ENCODE results near the gene ALCAM. TPM values are rescaled to one million over a fixed set of nuclear protein-coding genes. Genes with fewer than 3 reads are reported as not detected.

The ALCAM gene
- total RNA-seq, 4 donors from 2014 or later: 8.0 to 98.4 (median 11.4) TPM

DNA sequence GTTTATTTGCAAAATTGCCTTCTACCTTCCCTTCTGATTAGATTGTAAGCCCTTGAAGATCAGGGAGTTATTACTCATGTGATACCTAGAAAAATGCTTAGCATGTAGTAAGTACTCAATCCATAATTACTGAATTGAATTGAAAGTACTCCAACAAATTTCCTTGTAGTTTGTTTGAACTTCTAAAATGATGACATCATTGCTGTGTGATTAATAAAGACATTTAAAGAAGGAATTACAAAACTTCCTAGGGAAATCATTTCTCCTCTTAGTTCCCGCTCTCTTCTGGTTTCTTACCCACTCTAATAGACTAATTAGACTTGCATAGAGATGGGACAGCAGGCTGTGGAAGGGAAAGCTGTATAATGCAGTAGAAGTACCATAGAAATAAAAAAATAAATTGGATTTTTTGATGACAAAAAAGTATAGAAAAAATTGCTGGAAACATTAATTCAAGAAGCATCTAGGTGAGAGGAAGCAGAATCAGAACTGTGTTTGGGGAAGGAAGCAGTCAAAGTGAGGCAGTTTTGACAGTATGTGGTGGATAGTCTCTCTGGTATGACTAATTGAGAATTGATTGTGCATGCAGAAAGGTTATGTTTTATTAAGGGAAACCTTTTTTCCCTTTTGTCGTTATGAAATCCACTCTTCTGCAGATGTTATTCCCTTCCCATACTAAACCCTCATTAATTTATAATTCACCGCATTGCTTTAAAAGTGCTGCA, 93.0 kb downstream of the ALCAM start:
- no peak for DNase-seq (ENCODE audit: low spot score)
- ATAC-seq (ENCODE audit: low FRiP score): no peak
- TF ChIP-seq CTCF (IDR thresholded peaks at IDR 0.05): no peak

DNA sequence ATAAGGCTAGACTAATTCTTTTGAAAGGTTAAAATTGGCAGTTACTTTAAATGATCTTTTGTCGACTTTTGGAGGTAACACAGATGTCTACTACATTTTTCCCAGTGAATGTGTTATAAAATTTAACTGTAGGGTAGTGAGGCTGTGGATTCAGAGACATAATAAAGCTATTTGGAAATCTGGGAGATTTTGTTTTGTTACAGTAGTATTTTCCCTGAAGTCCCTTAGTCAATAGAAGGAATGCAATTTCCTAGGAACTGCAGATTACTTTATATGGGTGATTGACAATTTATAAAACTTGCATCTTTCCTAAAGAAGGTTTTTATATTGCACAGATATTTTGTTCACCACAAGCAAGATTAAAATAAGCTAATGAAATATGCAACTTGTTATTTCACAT, 96.9 kb downstream of the ALCAM start:
- DNase-seq (ENCODE audit: low spot score) (no peak), ATAC-seq (ENCODE audit: low FRiP score) (no peak)
- TF ChIP-seq CTCF (IDR thresholded peaks at IDR 0.05): no peak

GRCh38 chr3:105465251-105465853, 98.6 kb downstream of the ALCAM start:
- ATAC-seq (ENCODE audit: low FRiP score) (no peak), DNase-seq (ENCODE audit: low spot score) (no peak)
- TF ChIP-seq CTCF (IDR thresholded peaks at IDR 0.05): no peak

DNA sequence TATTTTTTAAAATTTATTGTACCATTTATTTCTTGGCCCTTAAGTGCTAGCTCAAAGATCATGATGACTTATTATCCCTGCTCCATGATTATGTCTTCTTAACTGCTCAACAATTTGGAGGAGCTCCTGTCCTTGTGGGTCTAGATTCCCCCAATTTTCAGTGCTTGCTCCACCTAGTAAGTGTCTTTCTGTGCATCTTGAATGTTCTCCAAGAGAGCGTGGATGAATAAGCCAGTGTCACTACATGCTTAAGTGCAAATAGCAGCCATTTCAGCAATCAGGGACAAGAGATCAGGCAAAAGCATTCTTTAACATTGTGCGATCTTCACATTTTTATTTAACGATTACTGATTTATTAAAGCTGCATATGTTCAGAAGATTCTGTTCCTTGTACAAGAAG, 99.4 kb downstream of the ALCAM start:
- no peak for TF ChIP-seq CTCF (IDR thresholded peaks at IDR 0.05)
- no peak for ATAC-seq (ENCODE audit: low FRiP score)

GRCh38 chr3:105466495-105467404, 100.0 kb downstream of the ALCAM start:
- no peak for ATAC-seq (ENCODE audit: low FRiP score)
- DNase-seq (ENCODE audit: low spot score): no peak
- no peak for TF ChIP-seq CTCF (IDR thresholded peaks at IDR 0.05)

More for the DNA sequence above, 99.4 kb downstream of the ALCAM start:
- DNase-seq (ENCODE audit: low spot score): no peak

DNA sequence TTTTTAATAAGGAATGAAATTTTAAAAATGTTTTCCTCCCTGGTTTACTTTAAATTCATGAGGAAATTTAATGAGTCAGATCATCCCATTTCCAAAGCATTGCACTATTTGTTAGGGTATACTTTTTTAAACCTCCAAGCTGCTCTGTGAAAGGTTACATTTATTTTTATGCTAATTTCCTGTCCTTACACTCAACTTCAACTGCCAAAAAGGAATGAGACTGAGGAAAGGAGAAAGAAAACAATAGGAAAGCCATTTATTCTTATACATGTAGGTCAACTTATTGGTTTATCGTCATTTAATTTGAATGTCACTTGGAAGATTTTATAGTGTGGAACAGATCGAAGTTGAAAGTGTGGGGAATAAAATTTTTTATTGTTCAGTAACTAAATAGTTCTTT, 104.1 kb downstream of the ALCAM start:
- ATAC-seq (ENCODE audit: low FRiP score): no peak
- no peak for DNase-seq (ENCODE audit: low spot score)
- TF ChIP-seq CTCF (IDR thresholded peaks at IDR 0.05): no peak
